SK-N-DZ (cell line): Measurements from ENCODE around the gene CD248.
"Not testable (repeated sequence)": the region's sequence is repeated elsewhere in the genome, so short reads cannot be mapped to it uniquely, and the experiment has no call there.

Source experiments
- DNase-seq: peaks from one replicate; pipeline ENCODE4 v3.0.0-alpha.2; 2015; ENCODE audit warnings: low spot score

The CD248 gene

GRCh38 chr11:66313321-66314185 is 3.3 kb downstream of the CD248 start:
- peak; percentile 96 for DNase-seq

DNA sequence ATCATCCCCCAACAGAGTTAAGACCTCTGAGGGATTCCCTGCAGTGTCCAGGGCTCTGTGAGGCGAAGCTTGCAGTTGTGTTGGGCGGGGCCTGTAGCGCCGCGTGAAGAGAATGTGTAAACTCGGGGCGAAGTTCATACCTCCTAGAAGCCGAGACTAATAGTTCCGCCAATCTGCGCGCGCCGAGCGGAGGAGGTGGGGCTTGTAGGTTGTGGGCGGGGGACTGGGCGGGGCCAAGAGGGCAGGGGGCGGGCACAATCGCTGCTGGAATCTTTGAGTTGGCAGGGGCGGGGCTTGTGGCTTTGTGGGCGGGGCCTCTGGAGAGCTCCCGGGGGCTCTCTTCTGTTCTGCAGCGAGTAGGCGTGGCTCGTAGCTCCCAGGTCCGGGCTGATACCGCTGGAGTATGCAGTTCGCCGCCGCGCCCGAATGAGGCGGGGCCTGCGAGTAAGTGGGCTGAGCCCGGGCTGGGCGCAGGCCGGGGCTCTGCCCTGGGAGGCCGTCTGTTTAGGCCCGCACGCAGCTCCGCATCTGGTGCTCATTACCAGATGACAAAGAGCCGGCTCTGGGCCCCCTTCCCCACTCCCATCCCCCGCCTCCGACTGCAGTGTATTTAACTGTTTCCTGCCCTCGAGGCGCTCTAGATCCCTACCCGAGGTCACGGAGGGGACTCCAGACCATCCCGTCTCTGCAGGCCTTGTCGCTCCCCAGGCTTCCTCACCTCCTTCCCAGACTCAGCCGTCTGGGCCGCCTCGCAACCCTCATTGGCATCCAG is 4.1 kb downstream of the CD248 start:
- DNase-seq: peak; percentile 99

GRCh38 chr11:66311965-66312548 is 4.8 kb downstream of the CD248 start:
- DNase-seq: peak; percentile 95

DNA sequence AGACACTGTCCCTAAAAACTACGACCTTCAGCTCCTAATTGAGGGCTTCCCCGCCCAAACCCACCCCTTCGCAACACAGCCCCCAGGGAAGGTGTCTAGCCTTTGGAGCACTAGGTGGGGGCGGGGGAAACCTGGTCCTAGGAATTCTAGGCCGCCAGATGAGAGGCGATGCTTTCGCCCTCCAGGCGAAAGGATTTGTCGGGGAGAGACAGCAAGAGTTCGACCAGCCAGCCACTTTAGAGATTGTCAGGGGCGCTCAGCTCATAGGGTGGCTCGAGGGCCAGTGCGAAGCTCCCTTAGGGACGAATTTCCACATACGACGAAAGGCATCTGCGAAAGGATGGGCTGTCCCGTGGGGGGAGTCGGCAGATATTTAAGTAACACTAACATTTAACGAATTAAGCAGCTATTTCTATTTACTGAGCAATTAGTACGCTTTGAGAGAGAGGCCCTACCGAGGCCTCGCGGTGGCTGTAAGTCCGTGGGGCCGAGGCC is 5.3 kb downstream of the CD248 start:
- DNase-seq: no peak

DNA sequence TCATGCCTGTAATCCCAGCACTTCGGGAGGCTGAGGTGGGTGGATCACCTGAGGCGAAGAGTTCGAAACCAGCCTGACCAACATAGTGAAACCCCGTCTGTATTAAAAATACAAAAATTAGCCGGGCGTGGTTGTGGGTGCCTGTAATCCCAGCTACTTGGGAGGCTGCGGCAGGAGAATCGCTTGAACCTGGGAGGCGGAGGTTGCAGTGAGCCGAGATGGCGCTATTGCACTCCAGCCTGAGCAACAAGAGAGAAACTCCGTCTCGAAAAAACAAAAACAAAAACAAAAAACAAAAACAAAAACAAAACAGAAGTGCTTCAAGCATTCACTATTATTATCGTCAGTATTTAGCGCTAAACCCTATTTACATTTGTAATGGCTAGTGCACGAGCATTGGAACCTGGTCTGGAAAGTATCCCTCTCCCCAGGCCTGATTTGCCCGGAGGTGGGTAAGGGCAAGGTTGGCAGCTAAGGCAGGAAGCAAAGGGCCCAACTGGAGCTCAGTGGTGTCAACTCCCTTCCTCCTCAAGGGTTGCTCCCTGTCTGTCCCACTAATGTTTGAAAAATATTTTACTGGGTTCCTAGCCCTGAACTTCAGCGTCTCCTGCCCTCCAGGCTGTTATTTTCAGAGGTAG is 5.9 kb downstream of the CD248 start:
- not testable (repeated sequence) for DNase-seq

DNA sequence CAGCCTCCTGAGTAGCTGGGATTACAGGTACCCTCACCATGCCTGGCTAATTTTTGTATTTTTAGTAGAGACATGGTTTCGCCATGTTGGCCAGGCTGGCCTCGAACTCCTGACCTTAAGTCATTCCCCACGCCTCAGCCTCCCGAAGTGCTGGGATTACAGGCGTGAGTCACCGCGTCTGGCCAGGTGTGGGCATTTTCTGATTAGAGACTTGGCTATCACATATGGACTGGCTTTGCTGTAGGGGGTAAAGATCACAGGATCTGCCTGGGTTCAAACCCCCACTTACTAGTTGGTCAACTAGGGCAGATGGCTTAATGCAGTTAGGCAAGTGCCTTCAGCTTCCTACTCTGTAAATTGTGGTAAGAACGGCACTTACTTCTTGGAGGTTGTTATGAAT is 6.5 kb downstream of the CD248 start:
- no peak for DNase-seq

GRCh38 chr11:66309475-66309874 is 7.4 kb downstream of the CD248 start:
- DNase-seq: no peak

GRCh38 chr11:66302656-66303055 is 14.2 kb downstream of the CD248 start:
- DNase-seq: no peak

DNA sequence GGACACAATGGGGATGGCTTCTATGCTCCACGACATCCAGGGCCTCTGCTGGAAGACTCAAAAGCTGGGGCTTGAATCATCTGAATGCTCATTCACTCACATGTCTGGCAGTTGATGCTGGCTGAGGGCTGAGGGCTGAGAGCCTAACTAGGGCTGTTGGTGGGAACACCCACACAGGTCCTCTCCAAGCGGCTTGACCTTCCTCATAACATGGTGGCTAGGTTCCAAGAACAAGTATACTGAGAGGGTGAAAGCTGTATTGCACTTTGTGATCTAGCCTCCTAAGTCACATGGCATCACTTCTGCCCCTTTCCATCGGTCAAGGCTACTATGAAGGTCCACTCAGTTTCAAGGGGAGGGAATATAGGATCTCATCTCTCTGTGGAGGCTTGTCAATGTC is 17.7 kb downstream of the CD248 start:
- no peak for DNase-seq

- no peak for DNase-seq
Observed at GRCh38 chr11:66297610-66298009, 19.2 kb downstream of the CD248 start.

GRCh38 chr11:66294626-66295620 is 21.9 kb downstream of the CD248 start:
- no peak for DNase-seq

GRCh38 chr11:66293777-66294625 is 22.8 kb downstream of the CD248 start:
- no peak for DNase-seq

DNA sequence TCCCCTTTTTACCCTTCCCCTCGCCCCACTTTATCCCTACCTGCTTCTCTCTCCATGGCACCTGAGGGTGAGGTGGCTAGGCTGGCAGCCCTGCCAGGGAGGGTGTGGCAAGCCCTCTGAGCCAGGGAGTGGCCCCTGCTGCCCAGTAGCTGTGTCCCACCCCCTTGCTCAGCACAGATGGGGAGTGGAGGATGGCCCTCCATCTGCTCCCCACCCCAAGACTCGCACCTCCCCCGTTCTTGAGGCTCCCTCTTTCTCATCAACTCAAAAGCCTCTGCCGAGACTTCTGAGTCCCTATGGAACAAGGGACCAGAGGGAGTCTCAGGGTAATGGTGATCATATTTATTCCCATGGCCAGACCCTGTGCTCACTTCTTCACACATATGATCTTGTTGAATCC is 23.5 kb downstream of the CD248 start:
- DNase-seq: no peak

GRCh38 chr11:66292543-66293332 is 24.1 kb downstream of the CD248 start:
- no peak for DNase-seq

DNA sequence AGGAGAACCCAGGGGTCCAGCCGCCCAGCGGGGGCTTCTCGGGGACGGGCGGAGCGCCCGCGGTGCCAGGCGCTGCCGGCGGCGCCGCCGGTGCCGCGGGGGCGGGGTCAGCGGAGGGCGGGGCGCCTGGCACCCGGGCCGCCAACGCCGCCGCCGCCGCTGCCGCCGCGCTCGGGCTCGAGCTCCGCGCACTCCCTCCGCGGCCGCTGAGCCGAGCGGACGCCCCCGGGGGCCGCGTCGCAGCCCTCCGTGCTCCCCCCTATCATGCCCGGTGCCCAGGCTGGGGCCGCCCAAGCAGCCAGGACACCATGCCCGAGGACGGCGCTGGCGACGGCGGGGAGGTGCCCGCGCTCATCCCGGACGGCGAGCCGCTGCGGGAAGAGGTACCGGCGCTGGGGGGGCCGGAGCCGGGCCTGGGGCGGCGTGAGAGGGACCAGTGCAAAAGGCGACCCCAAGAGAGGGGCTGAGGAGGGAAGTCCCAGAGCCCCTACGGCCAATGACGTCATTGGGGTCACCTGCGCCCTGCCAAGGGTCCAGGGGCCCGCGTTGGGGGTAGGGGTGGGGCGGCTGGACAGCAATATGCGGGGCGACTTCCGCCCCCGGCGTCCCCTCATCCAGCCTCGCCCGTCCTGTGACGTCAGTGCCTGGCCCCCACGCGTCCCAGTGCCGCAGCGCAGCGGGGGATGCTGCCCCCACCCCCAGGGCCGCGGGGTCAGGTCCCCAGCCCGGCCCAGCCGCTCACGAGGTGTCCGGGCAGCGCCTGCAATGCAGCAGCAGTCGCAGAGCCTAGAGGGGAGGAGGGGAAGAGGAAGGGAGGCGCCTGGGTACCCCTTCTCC is 24.9 kb downstream of the CD248 start, which contains the start of gene TMEM151A:
TSS of gene TMEM151A (plus strand) at position 189 of the 837 bp plus-strand sequence. CDS start at position 309, 120 bp downstream.
- DNase-seq: no peak

- no peak for DNase-seq
Observed at GRCh38 chr11:66291303-66291705, 25.5 kb downstream of the CD248 start.

DNA sequence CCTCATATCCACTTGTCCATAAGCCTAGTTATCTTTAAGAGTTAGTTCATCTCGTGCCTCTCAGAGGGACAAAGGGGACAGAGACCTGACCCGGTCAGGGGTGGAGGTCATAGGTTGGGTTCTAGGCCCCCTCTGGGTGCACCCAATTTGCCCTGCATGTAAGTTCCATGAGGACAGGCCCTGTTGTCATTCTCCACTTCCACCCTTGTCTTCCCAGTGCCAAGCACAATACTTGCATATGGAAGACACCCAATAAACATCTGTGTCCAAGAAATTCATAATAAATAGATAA is 26.6 kb downstream of the CD248 start:
- DNase-seq: no peak
